Astrocyte (in vitro differentiated cells and primary cell): ENCODE data around the gene CCND2. TPM values are rescaled to one million over a fixed set of nuclear protein-coding genes. Genes with fewer than 3 reads are reported as not detected.

ENCODE experiments used
- DNase-seq: peaks from one replicate; pipeline ENCODE4 v3.0.0-alpha.2; 2010; ENCODE audit warnings: low read depth
- FAIRE-seq: peaks from 2 replicates; lab custom pipeline; 2011; peaks lifted over from hg19 to GRCh38; lab: Jason Lieb, UNC
- H2AFZ ChIP-seq: 2 replicates; pipeline ENCODE4 v1.6.0; 2012; ENCODE audit warnings: low read depth, low read length, inconsistent platforms
- H3K27ac ChIP-seq: 2 replicates; pipeline ENCODE4 v1.5.1; 2011; ENCODE audit warnings: low read depth, low read length, inconsistent platforms
- H3K27me3 ChIP-seq: 2 replicates; pipeline ENCODE4 v1.6.0; 2011; ENCODE audit warnings: low read length, inconsistent platforms; ENCODE audit not compliant: insufficient read depth
- H3K36me3 ChIP-seq: 2 replicates; pipeline ENCODE4 v1.5.1; 2011; ENCODE audit warnings: low read length, inconsistent platforms; ENCODE audit not compliant: insufficient read depth
- H3K4me1 ChIP-seq: 2 replicates; pipeline ENCODE4 v1.5.1; 2011; ENCODE audit warnings: low read length, inconsistent platforms; ENCODE audit not compliant: insufficient read depth
- H3K4me2 ChIP-seq: 2 replicates; pipeline ENCODE4 v1.6.0; 2012; ENCODE audit warnings: low read length, inconsistent platforms
- H3K4me3 ChIP-seq: 2 replicates; pipeline ENCODE4 v1.5.1; 2011; ENCODE audit warnings: low read depth, mild to moderate bottlenecking, low read length, inconsistent platforms; ENCODE audit not compliant: insufficient read depth
- H3K79me2 ChIP-seq: 2 replicates; pipeline ENCODE4 v1.6.0; 2012; ENCODE audit warnings: mild to moderate bottlenecking, low read length, inconsistent platforms; ENCODE audit not compliant: insufficient read depth
- H3K9ac ChIP-seq: 2 replicates; pipeline ENCODE4 v1.6.0; 2012; ENCODE audit warnings: mild to moderate bottlenecking, low read length, inconsistent platforms
- H3K9me3 ChIP-seq: 2 replicates; pipeline ENCODE4 v1.5.1; 2012; ENCODE audit warnings: low read depth, mild to moderate bottlenecking, low read length, inconsistent platforms; ENCODE audit not compliant: insufficient read depth
- H4K20me1 ChIP-seq: 2 replicates; pipeline ENCODE4 v1.6.0; 2012; ENCODE audit warnings: low read length, inconsistent platforms; ENCODE audit not compliant: insufficient read depth
- H3K27ac Mint-ChIP-seq: one replicate; pipeline ENCODE4 v1.8.0; 2021; ENCODE audit warnings: mild to moderate bottlenecking, mixed read lengths; ENCODE audit not compliant: unreplicated experiment
- H3K27me3 Mint-ChIP-seq: one replicate; pipeline ENCODE4 v1.8.0; 2021; ENCODE audit warnings: low read depth, mixed read lengths; ENCODE audit not compliant: unreplicated experiment
- H3K36me3 Mint-ChIP-seq: one replicate; pipeline ENCODE4 v1.8.0; 2021; ENCODE audit warnings: low read depth, mixed read lengths; ENCODE audit not compliant: unreplicated experiment
- H3K4me1 Mint-ChIP-seq: one replicate; pipeline ENCODE4 v1.8.0; 2021; ENCODE audit warnings: low read depth, mixed read lengths; ENCODE audit not compliant: unreplicated experiment
- H3K4me3 Mint-ChIP-seq: one replicate; pipeline ENCODE4 v1.8.0; 2021; ENCODE audit warnings: mild to moderate bottlenecking, moderate library complexity, mixed read lengths; ENCODE audit not compliant: unreplicated experiment
- H3K9me3 Mint-ChIP-seq: one replicate; pipeline ENCODE4 v1.8.0; 2021; ENCODE audit warnings: mild to moderate bottlenecking, mixed read lengths; ENCODE audit not compliant: unreplicated experiment
- CTCF ChIP-seq: IDR thresholded peaks from 2 replicates; pipeline ENCODE4 v1.5.1; 2011; ENCODE audit warnings: low read depth, mild to moderate bottlenecking, inconsistent platforms, low read length, moderate library complexity; ENCODE audit not compliant: insufficient read depth
- EZH2 ChIP-seq: IDR thresholded peaks from 2 replicates; pipeline ENCODE4 v1.6.1; 2012; ENCODE audit warnings: mild to moderate bottlenecking, low read length, inconsistent platforms; ENCODE audit not compliant: insufficient read depth
- total RNA-seq: library from RNA; stranded (reverse); gene quantifications from 2 replicates; pipeline ENCODE4 v1.2.1, GENCODE V29; 2021

Gene CCND2
- total RNA-seq, 1 donor from 2014 or later: 726 TPM

GRCh38 chr12:4293299-4293965 lies 19.9 kb downstream of the CCND2 start:
- peaks cover 2% of the 10 kb centered on the region for H4K20me1 ChIP-seq
- no peaks in the 10 kb centered on the region for H3K27me3 Mint-ChIP-seq

GRCh38 chr12:4293966-4294505 lies 20.5 kb downstream of the CCND2 start:
- no peak for TF ChIP-seq CTCF
- TF ChIP-seq EZH2: no peak
- FAIRE-seq (no peak), DNase-seq (no peak)
- Mint-ChIP-seq H3K4me1 (peaks cover 24% of the 10 kb centered on the region), H3K36me3 (peaks cover 29% of the 10 kb centered on the region), H3K27ac (no peak overlapping the region), H3K27me3 (no peaks in the 10 kb centered on the region), H3K4me3 (no peak overlapping the region), H3K9me3 (peaks cover 1% of the 10 kb centered on the region)
- Histone ChIP-seq H3K4me1 (no peaks in the 10 kb centered on the region), H3K4me2 (peak overlapping the region; percentile 33), H2AFZ (peak overlapping the region; percentile 41), H3K79me2 (no peaks in the 10 kb centered on the region), H3K27me3 (peaks cover 12% of the 10 kb centered on the region), H3K27ac (no peak overlapping the region), H3K9ac (no peak overlapping the region), H3K36me3 (no peaks in the 10 kb centered on the region), H3K9me3 (no peaks in the 10 kb centered on the region), H3K4me3 (no peak overlapping the region), H4K20me1 (peaks cover 2% of the 10 kb centered on the region)

More at GRCh38 chr12:4293299-4293965, 19.9 kb downstream of the CCND2 start:
- no peak overlapping the region for H3K27ac ChIP-seq
- no peak overlapping the region for H3K4me3 ChIP-seq
- H3K36me3 ChIP-seq: no peaks in the 10 kb centered on the region
- Mint-ChIP-seq H3K9me3 (peaks cover 1% of the 10 kb centered on the region), H3K36me3 (peaks cover 32% of the 10 kb centered on the region), H3K27ac (peak overlapping the region; percentile 16), H3K4me3 (no peak overlapping the region), H3K4me1 (peaks cover 30% of the 10 kb centered on the region)
- H3K4me1 ChIP-seq: no peaks in the 10 kb centered on the region
- DNase-seq (no peak), FAIRE-seq (no peak)
- H3K9ac ChIP-seq: no peak overlapping the region
- H3K9me3 ChIP-seq: no peaks in the 10 kb centered on the region
- no peaks in the 10 kb centered on the region for H3K79me2 ChIP-seq
- peak overlapping the region; percentile 41 for H2AFZ ChIP-seq
- H3K4me2 ChIP-seq: peak overlapping the region; percentile 33
- TF ChIP-seq EZH2: no peak
- TF ChIP-seq CTCF: no peak
- peaks cover 13% of the 10 kb centered on the region for H3K27me3 ChIP-seq

GRCh38 chr12:4296751-4297150 lies 23.2 kb downstream of the CCND2 start:
- H3K79me2 ChIP-seq: no peaks in the 10 kb centered on the region
- Mint-ChIP-seq H3K27ac (no peak overlapping the region), H3K36me3 (peaks cover 32% of the 10 kb centered on the region), H3K4me3 (peak overlapping the region; percentile 10), H3K9me3 (peaks cover 1% of the 10 kb centered on the region), H3K27me3 (no peaks in the 10 kb centered on the region), H3K4me1 (peaks cover 28% of the 10 kb centered on the region)
- H3K4me1 ChIP-seq: no peaks in the 10 kb centered on the region
- H3K9ac ChIP-seq: no peak overlapping the region
- H3K4me3 ChIP-seq: no peak overlapping the region
- DNase-seq: no peak
- TF ChIP-seq EZH2 (no peak), CTCF (no peak)
- peaks cover 2% of the 10 kb centered on the region for H3K27me3 ChIP-seq
- H3K36me3 ChIP-seq: no peaks in the 10 kb centered on the region
- no peak for FAIRE-seq
- H3K9me3 ChIP-seq: no peaks in the 10 kb centered on the region
- no peak overlapping the region for H3K4me2 ChIP-seq
- peaks cover 2% of the 10 kb centered on the region for H4K20me1 ChIP-seq
- no peak overlapping the region for H3K27ac ChIP-seq
- H2AFZ ChIP-seq: no peak overlapping the region
